ENCODE measurements around the gene NATD1. TPM values are rescaled to one million over a fixed set of nuclear protein-coding genes. Genes with fewer than 3 reads are reported as not detected.
A peak's percentile ranks its signal among the peaks of the same experiment; 100 is the strongest.

The NATD1 gene, protein sequence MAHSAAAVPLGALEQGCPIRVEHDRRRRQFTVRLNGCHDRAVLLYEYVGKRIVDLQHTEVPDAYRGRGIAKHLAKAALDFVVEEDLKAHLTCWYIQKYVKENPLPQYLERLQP
- total RNA-seq, result 21.4 TPM
- long read RNA-seq, full-length matches to known transcripts, result 6 of 29 reads
- long read RNA-seq, partial matches to known transcripts, result 0 of 29 reads
- long read RNA-seq, other reads (novel, unspliced or antisense), result 23 of 29 reads

DNA sequence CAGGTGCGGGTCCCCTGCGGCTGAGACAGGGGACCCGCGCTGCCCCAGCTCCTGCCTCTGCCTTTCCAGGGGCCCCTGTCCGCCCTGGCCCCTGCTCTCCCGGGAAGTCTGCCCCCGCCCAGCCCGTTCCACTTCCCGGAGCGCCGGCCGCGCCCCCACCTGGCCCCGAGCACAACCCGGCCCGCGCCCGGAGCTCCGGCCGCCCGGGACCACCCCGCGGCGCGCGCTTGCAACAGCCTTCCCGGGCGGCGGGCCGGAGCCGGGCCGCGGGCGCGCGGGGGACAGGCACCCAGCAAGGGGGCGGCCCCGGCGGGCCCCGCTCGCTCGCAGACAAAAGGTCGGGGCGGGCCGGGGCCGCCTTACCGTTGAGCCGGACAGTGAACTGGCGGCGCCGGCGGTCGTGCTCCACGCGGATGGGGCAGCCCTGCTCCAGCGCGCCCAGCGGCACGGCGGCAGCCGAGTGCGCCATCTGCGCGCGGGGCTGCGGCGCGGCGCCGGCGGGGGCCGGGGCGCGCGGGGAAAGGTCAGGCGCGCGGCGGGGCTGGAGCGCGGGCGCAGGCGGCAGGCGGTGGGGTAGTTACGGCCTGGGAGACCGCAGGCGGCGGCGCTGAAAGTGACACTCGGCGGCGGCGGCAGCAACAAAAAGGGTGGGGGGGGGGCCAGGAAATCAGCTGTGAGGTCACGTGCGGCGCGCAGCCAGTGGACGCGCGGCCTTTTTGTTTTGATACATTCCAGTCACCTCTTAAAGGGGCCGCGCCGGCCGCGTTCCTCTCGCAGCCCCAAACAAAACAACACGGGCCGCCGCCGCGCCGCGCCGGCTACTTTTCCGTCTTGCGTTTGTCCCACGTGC is at the start of gene NATD1:
Gene NATD1 (minus strand): TSS at position 615 of the 850 bp plus-strand sequence. CDS start 146 bp downstream, at position 469.
- ATAC-seq (peak; percentile 78), DNase-seq (ENCODE audit: missing footprints) (peak; percentile 97)
- intact Hi-C loops (cut with DNase I), result loop anchor here (1.0 to 2.0 kb wide), 3 partner anchors 22 to 38 kb away; partner anchors contain the start of genes MAP2K3 and TMEM11

DNA sequence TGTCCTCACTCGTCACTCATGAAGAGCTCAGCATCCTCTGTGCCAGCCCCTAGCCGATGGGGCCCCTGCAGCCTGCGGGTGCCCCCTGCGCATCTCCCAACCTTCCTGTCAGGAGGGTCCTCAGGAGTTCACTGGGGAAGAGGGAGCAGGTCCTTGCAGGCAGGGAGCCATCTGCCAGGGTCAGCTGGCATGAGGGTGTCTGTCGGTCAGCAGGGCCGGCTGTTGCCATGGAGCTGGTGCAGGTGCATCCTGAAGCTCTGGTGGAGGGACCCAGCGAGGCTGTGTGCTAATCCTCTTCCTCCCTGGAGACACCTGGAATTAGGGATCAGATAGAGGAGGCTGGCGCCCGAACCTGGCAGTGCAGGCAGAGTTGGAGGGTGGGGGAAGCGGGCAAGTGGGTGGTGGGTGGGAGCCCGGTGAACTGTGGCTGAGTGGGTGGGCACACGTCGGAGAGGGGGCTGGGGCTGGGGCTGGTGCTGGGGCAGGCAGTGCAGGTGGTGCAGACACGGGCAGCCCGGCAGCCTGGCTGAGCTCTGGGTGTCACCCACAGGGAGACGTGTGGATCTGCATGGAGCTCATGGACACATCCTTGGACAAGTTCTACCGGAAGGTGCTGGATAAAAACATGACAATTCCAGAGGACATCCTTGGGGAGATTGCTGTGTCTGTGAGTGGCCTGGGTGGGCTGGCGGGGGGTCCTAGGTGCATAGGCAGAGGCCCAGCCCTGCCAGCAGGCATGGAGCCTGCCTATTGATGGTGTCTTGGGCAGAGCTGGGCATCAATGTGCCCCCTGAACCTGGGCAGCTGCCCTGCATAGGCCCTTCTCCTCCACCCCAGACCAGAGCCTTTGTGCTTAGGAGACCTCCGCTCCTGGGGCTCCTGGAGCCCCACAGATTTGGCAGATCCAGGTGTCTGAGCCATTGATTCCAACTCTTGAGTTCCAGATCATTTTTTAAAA is 48.7 kb upstream of the NATD1 start:
- intact Hi-C loops (cut with DNase I), result no loop called here
- DNase-seq (ENCODE audit: missing footprints) (no peak), ATAC-seq (no peak)

DNA sequence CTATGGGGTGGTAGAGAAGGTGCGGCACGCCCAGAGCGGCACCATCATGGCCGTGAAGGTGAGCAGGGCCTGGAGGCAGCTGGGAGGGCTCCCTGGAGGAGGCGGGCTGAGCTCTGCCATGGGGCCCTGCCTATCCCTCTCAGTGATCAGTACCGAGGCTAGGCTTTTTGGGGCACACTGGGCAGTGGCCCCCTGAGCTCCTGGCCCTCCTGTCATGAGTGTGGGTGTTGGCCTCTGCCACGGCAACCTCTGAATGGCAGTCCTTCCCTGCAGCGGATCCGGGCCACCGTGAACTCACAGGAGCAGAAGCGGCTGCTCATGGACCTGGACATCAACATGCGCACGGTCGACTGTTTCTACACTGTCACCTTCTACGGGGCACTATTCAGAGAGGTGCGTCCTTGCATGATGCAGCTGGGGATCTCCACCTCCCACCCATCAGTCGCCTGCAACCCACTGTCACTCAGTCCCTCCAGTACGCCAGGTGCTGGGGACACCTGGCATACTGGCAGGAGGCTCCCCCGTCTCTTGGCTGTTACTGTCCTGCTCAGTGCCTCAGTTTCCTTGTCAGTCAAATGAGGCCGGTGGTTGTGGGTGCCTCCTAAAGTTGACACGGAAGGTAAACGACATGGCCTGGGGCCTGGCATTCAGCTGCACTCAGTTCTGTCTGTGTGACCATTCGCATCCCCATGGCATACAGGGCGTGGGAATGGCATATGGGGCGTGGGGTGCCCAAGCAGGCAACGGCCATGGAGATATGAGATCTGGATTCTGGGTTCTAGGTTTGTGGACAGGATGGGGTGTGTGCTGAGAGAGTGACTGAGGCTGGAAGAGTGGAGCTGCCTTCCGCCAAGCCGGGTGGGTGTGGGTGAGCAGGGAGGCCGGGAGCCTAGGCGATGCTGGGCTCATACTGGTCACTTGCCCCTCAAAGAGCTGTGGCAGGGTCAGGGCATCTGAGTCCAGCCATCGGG is 47.7 kb upstream of the NATD1 start:
- no peak for ATAC-seq
- intact Hi-C loops (cut with DNase I), result no loop called here
- no peak for DNase-seq (ENCODE audit: missing footprints)

DNA sequence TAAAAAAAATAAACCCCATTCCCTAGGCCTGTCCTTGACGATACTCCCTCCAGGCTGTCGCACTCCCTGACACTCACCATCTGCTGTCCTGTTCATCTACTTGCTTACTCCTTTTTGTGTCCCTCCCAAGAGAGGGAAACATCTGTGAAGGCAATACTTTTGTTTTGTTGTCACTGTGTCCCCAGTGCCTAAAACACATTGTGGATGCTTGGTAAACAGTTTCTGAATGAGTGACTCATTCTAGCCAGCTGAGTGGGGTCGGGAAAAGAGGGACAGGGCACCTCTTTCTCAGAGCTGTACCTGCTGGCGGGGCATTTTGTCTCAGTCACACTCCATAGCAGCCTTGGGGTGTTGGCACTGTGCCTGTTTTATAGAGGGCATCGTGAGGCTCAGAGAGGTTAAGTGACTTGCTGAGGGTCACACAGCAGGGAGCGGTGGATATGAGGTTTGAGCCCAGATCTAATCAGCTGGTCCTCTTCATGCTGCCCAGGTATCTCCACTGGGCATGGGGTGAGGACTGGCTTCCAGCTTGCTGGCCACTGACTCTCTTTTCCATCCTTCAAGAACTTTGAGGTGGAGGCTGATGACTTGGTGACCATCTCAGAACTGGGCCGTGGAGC is 46.9 kb upstream of the NATD1 start:
- intact Hi-C loops (cut with DNase I), result no loop called here
- no peak for DNase-seq (ENCODE audit: missing footprints)
- no peak for ATAC-seq

DNA sequence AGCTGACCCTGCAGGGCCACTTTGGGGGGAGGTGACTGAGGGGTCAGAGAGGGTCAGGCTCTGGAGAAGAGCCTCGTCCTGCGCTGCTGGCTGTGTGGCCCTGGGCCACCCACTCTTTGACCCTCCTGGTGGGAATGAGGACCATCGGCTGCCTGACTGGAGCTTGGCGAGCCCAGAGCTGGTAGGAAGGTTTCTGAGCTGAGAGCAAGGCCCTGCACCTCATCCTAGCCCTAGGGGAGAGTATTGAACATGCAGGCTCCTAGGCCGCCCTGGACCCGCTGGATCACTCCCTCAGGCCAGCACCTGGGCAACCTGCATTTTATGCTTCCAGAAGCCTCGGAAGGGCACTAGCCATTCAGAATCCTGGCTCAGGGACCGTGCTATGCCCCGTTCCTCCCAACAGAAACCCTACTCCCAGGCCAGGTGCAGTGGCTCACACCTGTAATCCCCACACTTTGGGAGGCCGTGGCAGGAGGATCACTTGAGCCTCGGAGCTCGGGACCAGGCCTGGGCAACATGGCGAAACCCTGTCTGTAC is 45.8 kb upstream of the NATD1 start:
- ATAC-seq, result no peak
- intact Hi-C loops (cut with DNase I), result no loop called here
- no peak for DNase-seq (ENCODE audit: missing footprints)

DNA sequence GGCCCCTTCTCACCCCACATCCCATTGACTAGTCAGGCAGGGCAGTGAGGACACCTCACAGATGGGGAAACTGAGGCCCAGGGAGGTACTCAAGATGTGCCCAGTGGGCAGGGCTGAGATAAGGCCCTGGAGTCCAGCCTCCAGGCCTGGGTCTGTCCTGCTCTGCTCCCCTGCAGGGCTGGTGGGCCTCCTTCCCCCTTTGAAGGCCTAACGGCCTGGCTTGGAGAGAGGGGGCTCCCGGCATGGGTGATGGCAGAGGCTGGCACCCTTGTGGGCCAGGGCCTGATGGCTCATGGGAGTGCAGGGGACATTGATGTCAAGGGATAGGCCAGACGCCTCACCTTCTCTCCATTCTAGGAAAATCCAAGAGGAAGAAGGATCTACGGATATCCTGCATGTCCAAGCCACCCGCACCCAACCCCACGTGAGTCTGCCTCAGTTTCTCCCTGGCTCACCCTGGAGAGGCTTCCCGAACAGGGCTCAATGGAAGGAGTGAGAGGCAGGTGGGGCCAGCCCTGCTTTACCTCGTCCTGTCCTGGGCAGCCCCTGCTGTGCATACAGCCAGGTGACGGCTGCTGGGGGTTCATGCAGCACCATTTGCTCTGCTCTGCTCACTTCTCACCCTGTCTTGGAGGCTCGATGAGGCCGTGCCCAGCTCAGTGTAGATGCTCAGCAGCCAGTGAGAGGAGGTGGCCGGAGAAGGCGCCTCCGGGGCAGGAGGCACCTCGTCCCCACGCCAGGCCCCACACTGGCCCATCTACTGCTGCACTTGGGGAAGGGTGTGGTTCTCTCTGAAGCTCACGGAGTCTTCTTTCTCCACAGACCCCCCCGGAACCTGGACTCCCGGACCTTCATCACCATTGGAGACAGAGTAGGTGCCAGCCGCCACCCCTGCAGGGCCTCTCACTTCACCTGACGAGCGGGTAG is 45.1 kb upstream of the NATD1 start:
- intact Hi-C loops (cut with DNase I), result no loop called here
- DNase-seq (ENCODE audit: missing footprints), result no peak
- ATAC-seq, result no peak

DNA sequence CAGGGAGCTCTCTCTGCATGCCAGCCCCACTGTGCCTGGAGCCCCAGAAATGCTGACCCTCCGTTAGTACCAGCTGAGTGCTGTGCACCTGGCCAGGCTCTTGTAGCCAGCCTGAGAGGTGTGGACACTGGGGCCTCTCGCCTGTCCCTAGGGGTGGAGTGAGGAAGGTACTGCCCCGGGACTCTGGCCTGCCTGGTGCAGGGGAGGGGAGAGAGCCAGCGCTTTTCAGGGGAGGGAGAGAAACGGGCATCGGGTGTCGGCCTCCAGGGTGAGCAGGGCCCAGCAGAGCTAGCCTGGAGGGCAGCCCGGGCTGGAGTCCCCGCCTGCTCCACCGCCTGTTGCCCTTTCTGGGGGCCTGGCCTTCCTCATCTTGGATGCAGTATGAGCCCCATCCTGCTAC is 44.4 kb upstream of the NATD1 start:
- ATAC-seq (no peak), DNase-seq (ENCODE audit: missing footprints) (no peak)
- intact Hi-C loops (cut with DNase I), result no loop called here

DNA sequence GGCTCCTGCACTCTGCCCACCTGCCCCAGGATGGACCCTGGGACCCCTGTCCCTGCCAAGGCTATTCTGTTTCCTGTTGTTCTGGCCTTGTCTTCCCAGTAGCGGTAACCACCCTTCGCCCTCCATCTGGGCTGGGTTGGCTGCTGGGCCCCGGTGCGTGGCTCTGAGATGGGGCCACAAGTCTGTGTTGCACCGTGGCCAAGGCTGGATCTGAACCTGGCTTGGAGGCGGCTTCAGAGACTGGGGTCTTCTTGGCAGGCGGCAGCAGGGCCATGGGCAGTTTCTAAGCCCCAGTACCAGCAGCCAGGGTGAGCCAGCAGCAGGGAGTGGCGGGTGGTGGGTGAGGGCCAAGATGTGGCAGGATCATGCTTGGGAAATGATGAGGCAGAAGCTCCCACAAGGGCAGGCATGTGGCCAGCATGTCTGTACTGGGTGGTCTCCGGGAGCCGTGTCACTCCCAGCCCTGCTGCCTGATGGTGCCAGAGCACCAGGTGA is 43.9 kb upstream of the NATD1 start:
- intact Hi-C loops (cut with DNase I), result no loop called here
- DNase-seq (ENCODE audit: missing footprints) (no peak), ATAC-seq (no peak)

DNA sequence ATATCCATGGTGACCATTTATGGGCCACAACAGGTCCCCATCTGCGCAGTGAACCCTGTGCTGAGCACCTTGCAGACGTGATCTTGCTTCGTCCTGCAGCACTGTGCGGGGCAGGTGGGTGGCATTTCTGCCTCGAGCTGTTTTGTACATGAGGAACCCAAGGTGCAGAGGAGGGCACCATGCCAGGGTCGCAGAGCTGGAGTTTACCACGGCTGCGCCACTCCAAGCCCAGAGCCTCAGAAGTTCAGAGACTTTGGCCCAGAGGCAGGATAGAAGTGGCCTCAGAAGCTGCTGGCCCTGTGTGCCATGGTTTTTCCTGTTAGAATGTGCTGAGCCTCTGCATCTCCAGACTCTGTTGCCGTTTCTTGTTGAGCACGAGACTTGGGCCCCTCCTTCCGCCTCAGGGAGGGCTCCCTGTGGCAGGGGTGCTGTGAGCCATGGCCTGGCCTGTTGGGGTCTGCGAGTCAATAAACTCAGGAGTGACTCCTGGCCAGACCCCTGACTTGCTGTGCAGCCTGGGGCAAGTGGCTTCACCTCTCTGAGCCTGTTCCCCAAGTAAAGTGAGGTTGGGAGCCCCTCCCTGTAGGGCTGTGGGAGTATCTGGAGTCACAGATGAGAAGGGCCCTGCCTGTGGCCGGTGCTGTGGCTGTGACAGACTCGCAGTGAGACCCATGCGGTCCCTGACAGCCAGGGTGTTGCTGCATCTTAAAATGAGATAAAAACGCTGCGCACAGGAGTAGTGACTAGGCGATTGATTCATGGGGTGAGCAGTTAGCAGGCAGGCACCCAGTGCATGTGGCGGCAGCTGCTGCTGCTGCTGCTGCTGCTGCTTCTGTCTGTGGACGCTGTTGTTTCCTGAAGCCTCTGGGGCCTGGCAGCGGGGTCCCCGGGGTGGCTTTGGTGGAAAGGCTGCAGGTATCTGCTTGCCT is 43.2 kb upstream of the NATD1 start:
- intact Hi-C loops (cut with DNase I), result no loop called here
- no peak for DNase-seq (ENCODE audit: missing footprints)
- peak; percentile 42 for ATAC-seq

DNA sequence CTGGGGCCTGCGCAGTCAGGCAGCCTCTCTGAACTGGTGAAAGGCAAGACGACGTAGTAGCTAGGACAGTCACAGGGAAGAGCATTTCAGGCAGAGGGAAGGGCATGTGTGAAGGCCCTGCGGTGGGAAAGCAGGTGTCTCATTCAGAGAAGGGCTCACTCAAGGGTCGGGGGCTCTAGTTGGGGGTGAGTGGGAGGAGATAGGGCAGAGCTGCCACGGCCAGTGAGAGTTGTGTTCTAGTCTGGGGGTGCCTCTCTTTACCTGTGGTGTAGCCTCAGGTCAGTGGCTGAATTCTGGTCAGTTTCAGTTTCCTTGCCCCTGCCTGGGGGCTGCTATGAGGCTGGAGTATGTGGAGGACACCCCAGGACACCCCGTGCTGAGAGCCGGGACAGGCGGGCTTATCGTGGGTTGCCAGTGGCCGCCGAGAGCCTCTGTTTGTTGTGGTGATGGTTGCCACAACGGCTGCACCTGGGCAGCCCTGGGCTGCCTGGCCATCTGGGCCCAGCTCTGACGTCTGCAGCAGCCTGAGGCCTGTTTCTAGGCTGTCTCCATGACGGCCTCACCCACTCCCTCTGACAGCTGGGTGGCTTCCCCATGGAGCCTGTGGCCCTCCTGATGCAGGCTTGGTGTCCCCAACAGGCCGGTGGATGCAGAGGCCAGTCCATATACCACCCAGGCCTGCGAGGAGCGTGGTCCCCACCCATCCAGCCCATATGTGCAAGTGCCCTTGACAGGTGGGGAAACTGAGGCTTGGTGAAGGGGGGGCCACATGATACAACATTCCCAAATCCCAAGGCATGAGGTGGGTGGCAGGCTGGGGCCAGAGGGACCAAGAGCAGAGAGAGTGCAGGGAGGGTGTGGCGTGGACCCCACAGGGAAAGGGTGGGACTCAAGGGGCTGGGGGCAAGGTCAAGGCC is 42.1 kb upstream of the NATD1 start:
- intact Hi-C loops (cut with DNase I), result no loop called here
- DNase-seq (ENCODE audit: missing footprints) (peak; percentile 83), ATAC-seq (peak; percentile 82)

DNA sequence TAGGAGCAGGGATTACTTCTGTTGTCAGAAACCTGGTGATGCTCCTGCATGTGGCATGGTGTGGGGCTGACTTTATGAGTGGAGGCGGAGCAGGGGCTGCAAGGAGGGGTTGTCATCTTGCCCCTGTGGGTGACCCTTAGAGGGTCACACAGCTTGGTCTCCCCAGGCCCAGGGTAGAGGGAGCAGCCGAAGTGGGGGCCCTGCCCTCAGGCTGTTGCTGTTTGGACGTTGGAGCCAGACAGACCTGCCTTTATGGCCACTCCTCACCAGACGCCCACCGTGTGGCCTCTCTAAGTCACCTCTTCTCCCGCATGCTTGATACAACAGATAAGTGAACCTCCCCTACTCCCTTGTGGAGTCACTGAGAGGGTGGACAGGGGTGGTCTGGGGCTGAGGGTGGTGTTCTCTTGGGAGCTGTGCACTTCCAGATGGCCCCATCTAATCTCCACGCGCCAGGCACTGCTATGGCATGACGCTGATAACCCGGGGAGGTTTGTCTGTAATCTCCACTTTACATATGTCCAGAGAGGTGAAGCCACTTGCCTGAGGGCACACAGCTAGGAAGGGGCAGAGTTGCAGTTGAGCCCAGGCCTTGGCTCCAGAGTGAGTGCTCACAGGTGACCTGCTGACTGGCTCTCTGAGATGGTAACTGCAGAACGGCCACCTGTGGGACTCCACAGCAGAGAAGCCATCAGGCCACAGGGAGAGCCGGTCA is 41.3 kb upstream of the NATD1 start:
- ATAC-seq (no peak), DNase-seq (ENCODE audit: missing footprints) (no peak)
- intact Hi-C loops (cut with DNase I), result no loop called here

DNA sequence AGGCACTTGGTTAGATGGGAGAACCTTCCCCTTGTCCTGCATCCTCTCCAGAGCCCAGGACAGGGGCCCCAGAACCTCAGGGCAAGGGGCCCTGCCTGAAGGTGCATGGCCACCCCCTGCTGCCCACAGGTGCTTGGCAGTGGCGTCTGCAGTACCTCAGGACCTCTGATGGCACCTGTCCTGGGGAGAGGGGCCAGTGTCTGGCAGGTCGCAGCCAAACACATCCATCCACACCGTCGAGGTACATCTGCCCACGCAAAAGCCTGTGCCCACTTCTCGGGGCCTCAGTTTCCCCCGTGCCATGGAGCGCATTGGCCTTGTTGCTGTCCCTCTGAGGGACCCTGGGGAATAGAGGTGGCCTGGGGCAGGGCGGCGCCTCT is 40.6 kb upstream of the NATD1 start:
- ATAC-seq (no peak), DNase-seq (ENCODE audit: missing footprints) (no peak)
- intact Hi-C loops (cut with DNase I), result no loop called here

Measured in Right ventricle myocardium inferior (tissue), 1 donor.